ENCODE measurements around the gene KLHL7. TPM values are rescaled to one million over a fixed set of nuclear protein-coding genes. Genes with fewer than 3 reads are reported as not detected.

The KLHL7 gene
- total and polyA plus RNA-seq, 9 of the 15 experiments (the other 6 are each of a cell fraction or from before 2014, with no cell fraction given) = 4.2 to 63.1 (median 32.3) TPM

DNA sequence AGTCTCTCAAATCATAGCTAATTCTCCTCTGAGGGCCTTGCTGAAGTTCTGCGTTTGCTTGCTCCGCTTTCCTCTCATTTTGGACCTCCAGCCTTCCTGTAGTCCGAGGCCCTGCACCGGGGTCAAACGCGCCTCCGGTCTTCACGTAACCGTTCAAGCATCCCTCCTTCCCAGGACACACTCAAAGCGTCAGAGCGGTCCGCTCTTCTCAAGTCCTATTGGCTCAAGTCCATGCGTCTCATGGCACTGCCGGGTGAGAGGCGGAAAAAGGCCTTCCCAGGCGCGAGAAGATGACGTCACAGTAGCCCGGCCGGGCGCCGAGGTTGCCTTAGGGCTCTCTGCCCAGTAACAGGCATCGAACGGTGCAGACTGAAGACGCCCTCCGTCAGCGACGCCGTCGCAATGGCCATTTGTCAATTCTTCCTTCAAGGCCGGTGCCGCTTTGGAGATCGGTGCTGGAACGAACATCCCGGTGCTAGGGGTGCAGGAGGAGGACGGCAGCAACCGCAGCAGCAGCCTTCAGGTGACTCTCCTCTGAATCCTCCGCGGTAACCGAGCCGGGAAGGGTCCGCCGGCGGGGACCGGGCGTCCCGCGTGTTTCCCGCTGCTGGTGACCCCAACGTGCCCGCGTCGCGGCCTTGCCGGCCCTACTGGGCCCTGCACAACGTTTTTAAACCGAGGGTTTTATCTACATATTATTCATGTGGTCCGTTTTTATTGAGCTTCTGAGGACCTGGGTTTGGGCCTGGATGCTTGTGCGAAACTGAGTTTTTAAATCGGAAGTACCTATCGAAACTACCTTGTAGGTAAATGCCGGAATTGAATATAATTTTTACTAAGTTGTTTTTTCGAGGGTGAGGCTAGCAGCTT, 76.3 kb downstream of the KLHL7 start, which contains the start of gene NUP42 (continued):
- TF ChIP-seq, protein P1, sequence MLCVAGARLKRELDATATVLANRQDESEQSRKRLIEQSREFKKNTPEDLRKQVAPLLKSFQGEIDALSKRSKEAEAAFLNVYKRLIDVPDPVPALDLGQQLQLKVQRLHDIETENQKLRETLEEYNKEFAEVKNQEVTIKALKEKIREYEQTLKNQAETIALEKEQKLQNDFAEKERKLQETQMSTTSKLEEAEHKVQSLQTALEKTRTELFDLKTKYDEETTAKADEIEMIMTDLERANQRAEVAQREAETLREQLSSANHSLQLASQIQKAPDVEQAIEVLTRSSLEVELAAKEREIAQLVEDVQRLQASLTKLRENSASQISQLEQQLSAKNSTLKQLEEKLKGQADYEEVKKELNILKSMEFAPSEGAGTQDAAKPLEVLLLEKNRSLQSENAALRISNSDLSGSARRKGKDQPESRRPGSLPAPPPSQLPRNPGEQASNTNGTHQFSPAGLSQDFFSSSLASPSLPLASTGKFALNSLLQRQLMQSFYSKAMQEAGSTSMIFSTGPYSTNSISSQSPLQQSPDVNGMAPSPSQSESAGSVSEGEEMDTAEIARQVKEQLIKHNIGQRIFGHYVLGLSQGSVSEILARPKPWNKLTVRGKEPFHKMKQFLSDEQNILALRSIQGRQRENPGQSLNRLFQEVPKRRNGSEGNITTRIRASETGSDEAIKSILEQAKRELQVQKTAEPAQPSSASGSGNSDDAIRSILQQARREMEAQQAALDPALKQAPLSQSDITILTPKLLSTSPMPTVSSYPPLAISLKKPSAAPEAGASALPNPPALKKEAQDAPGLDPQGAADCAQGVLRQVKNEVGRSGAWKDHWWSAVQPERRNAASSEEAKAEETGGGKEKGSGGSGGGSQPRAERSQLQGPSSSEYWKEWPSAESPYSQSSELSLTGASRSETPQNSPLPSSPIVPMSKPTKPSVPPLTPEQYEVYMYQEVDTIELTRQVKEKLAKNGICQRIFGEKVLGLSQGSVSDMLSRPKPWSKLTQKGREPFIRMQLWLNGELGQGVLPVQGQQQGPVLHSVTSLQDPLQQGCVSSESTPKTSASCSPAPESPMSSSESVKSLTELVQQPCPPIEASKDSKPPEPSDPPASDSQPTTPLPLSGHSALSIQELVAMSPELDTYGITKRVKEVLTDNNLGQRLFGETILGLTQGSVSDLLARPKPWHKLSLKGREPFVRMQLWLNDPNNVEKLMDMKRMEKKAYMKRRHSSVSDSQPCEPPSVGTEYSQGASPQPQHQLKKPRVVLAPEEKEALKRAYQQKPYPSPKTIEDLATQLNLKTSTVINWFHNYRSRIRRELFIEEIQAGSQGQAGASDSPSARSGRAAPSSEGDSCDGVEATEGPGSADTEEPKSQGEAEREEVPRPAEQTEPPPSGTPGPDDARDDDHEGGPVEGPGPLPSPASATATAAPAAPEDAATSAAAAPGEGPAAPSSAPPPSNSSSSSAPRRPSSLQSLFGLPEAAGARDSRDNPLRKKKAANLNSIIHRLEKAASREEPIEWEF (CRISPR knock-in tag; IDR thresholded peaks at IDR 0.05) = no peak
- TF ChIP-seq MBD2 (IDR thresholded peaks at IDR 0.05; ENCODE audit: borderline replicate concordance, low read depth) (peak; percentile 83; the same call in 1 of the 2 replicates), ARID1B (IDR thresholded peaks at IDR 0.05) (0 out of 2 replicates have a peak, but pooled peaks have one; percentile 28), ZNF12 (CRISPR knock-in tag; IDR thresholded peaks at IDR 0.05) (peak; percentile 72; the same call in 1 of the 2 replicates), RBM17 (IDR thresholded peaks at IDR 0.05; ENCODE audit: borderline replicate concordance, low read depth, low read length) (no peak), CCAR2 (IDR thresholded peaks at IDR 0.05; ENCODE audit: low read depth, low read length) (no peak), ZFP36 (IDR thresholded peaks at IDR 0.05; ENCODE audit: low read depth, low read length, partially characterized antibody) (no peak), ZNF23 (CRISPR knock-in tag; IDR thresholded peaks at IDR 0.05) (no peak), SMARCC2 (IDR thresholded peaks at IDR 0.05; ENCODE audit: low read depth) (no peak), FOSL1 (tag; conservative IDR thresholded peaks at IDR 0.05) (no peak; the same call in 1 of the 2 replicates), CBX8 (IDR thresholded peaks at IDR 0.05; ENCODE audit: borderline replicate concordance, extremely low read depth, low read depth, low read length, poor library complexity, severe bottlenecking) (no peak), CEBPB (tag; IDR thresholded peaks at IDR 0.05) (peak; percentile 59), ZNF3 (CRISPR knock-in tag; IDR thresholded peaks at IDR 0.05) (no peak)
- TF ChIP-seq, protein P2, sequence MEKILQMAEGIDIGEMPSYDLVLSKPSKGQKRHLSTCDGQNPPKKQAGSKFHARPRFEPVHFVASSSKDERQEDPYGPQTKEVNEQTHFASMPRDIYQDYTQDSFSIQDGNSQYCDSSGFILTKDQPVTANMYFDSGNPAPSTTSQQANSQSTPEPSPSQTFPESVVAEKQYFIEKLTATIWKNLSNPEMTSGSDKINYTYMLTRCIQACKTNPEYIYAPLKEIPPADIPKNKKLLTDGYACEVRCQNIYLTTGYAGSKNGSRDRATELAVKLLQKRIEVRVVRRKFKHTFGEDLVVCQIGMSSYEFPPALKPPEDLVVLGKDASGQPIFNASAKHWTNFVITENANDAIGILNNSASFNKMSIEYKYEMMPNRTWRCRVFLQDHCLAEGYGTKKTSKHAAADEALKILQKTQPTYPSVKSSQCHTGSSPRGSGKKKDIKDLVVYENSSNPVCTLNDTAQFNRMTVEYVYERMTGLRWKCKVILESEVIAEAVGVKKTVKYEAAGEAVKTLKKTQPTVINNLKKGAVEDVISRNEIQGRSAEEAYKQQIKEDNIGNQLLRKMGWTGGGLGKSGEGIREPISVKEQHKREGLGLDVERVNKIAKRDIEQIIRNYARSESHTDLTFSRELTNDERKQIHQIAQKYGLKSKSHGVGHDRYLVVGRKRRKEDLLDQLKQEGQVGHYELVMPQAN (IDR thresholded peaks at IDR 0.05; ENCODE audit: borderline replicate concordance) = peak; percentile 88; the same call in 1 of the 2 replicates
- TF ChIP-seq, protein P3, sequence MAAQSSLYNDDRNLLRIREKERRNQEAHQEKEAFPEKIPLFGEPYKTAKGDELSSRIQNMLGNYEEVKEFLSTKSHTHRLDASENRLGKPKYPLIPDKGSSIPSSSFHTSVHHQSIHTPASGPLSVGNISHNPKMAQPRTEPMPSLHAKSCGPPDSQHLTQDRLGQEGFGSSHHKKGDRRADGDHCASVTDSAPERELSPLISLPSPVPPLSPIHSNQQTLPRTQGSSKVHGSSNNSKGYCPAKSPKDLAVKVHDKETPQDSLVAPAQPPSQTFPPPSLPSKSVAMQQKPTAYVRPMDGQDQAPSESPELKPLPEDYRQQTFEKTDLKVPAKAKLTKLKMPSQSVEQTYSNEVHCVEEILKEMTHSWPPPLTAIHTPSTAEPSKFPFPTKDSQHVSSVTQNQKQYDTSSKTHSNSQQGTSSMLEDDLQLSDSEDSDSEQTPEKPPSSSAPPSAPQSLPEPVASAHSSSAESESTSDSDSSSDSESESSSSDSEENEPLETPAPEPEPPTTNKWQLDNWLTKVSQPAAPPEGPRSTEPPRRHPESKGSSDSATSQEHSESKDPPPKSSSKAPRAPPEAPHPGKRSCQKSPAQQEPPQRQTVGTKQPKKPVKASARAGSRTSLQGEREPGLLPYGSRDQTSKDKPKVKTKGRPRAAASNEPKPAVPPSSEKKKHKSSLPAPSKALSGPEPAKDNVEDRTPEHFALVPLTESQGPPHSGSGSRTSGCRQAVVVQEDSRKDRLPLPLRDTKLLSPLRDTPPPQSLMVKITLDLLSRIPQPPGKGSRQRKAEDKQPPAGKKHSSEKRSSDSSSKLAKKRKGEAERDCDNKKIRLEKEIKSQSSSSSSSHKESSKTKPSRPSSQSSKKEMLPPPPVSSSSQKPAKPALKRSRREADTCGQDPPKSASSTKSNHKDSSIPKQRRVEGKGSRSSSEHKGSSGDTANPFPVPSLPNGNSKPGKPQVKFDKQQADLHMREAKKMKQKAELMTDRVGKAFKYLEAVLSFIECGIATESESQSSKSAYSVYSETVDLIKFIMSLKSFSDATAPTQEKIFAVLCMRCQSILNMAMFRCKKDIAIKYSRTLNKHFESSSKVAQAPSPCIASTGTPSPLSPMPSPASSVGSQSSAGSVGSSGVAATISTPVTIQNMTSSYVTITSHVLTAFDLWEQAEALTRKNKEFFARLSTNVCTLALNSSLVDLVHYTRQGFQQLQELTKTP (IDR thresholded peaks at IDR 0.05; ENCODE audit: low read depth in 1 of 2, partially characterized antibody in 2 of 2) = peak; percentile 16 to 78

Measured in K562 (cell line).